Gastroesophageal sphincter (tissue), 3 donors: ENCODE results near the gene SRP9.

ENCODE experiments used
- CTCF ChIP-seq, 4 experiments: fragments of 200-600 bp in 2 of 4; fragments of 450-650 bp in 2 of 4; sonication (generic) in 1 of 4; IDR thresholded peaks; one replicate each; pipeline ENCODE4 v1.5.1; 2017 to 2019; ENCODE audit warnings: antibody characterized with exemption in 4 of 4, mild to moderate bottlenecking in 2 of 4, moderate library complexity in 2 of 4
- POLR2A ChIP-seq, 2 donors: fragments of 450-650 bp; IDR thresholded peaks; one replicate each; pipeline ENCODE4 v1.6.1; 2017; ENCODE audit warnings: antibody characterized with exemption in 2 of 2, mild to moderate bottlenecking in 2 of 2, moderate library complexity in 1 of 2

- no peak for TF ChIP-seq POLR2A (IDR thresholded peaks at IDR 0.05)
- TF ChIP-seq CTCF (IDR thresholded peaks at IDR 0.05): no peak
Observed at GRCh38 chr1:225748529-225748928, 29.1 kb upstream of the SRP9 start.
